Stomach (tissue), 9 donors: ENCODE measurements around the gene GMDS. TPM values are rescaled to one million over a fixed set of nuclear protein-coding genes. Genes with fewer than 3 reads are reported as not detected.

Experiments used
- DNase-seq, 2 donors: peaks; one replicate each; pipeline versions ENCODE4 v3.0.0 to v3.0.0-alpha.2; 2013 to 2019
- H3K27ac ChIP-seq, 5 donors: fragments of 200-600 bp in 4 of 5; sonication (generic) in 4 of 5; one replicate each; pipeline ENCODE4 v1.5.1; 2013 to 2019; ENCODE audit warnings: mild to moderate bottlenecking in 1 of 5, moderate library complexity in 1 of 5
- H3K27me3 ChIP-seq, 3 donors: fragments of 200-600 bp; sonication (generic); one replicate each; pipeline ENCODE4 v1.5.1; 2017 to 2019; ENCODE audit warnings: mixed run types in 1 of 3
- H3K36me3 ChIP-seq, 4 donors: fragments of 200-600 bp; sonication (generic); 1 replicate in 3 of 4; 2 replicates in 1 of 4; pipeline ENCODE4 v1.5.1; 2016 to 2019
- H3K4me1 ChIP-seq, 4 donors: fragments of 200-600 bp; sonication (generic); one replicate each; pipeline ENCODE4 v1.5.1; 2016 to 2019
- H3K4me3 ChIP-seq, 4 donors: fragments of 200-600 bp; sonication (generic) in 3 of 4; one replicate each; pipeline ENCODE4 v1.5.1; 2016 to 2019; ENCODE audit warnings: mild to moderate bottlenecking in 1 of 4
- H3K9me3 ChIP-seq, 4 donors: fragments of 200-600 bp; sonication (generic); one replicate each; pipeline ENCODE4 v1.5.1; 2016 to 2019
- EP300 ChIP-seq: sonication (generic); formaldehyde crosslinking; IDR thresholded peaks from one replicate; pipeline ENCODE4 v1.6.1; 2017; ENCODE audit warnings: antibody characterized with exemption
- POLR2A ChIP-seq, 4 donors: fragments of 450-650 bp; IDR thresholded peaks; one replicate each; pipeline ENCODE4 v1.6.1; 2016; ENCODE audit warnings: antibody characterized with exemption in 4 of 4, control low read depth in 2 of 4, mild to moderate bottlenecking in 1 of 4, moderate library complexity in 1 of 4
- POLR2AphosphoS5 ChIP-seq, 3 donors: sonication (generic); formaldehyde crosslinking; IDR thresholded peaks; one replicate each; pipeline ENCODE4 v1.6.1; 2016; ENCODE audit warnings: antibody characterized with exemption in 3 of 3
- WGBS, 5 donors: extraction: QIAGEN DNeasy Blood & Tissue Kit in 3 of 5; methylation state at CpG; one replicate each; pipeline versions ENCODE4 v1.1.5 to v1.1.7; 2013 to 2018; 5-methylcytosine and 5-hydroxymethylcytosine counted together
- intact Hi-C: fragments of 100-400 bp; cut with DNase I; formaldehyde crosslinking; loops from one replicate; pipeline ENCODE4 v1.15.1; 2023; ENCODE audit warnings: low total_unique reads
- polyA plus RNA-seq, 3 donors: library from polyadenylated mRNA; stranded (reverse); fragments of 200-250 nt; gene quantifications; one replicate each; pipeline ENCODE4 v1.2.3, GENCODE V29; 2013
- total RNA-seq, 5 donors: library from RNA; depleted of rRNA; stranded (reverse); fragments of >200 nt; gene quantifications; one replicate each; pipeline versions ENCODE4 v1.1.0 to v1.2.3, GENCODE V29; 2014 to 2016
- TF ChIP-seq, protein P1 (sequence below), 7 experiments: fragments of 450-650 bp in 4 of 7; fragments of 200-600 bp in 3 of 7; sonication (generic) in 3 of 7; IDR thresholded peaks; one replicate each; pipeline ENCODE4 v1.5.1; 2016 to 2019; ENCODE audit warnings: antibody characterized with exemption in 7 of 7, control low read depth in 2 of 7, mild to moderate bottlenecking in 1 of 7
- donor health status: healthy with polysubstance abuse.
- donor health status: Bipolar disorder and iron deficiency.
- donor health status: healthy.

Gene GMDS
- total and polyA plus RNA-seq, 8 donors: 83.7 to 262 (median 121) TPM

DNA sequence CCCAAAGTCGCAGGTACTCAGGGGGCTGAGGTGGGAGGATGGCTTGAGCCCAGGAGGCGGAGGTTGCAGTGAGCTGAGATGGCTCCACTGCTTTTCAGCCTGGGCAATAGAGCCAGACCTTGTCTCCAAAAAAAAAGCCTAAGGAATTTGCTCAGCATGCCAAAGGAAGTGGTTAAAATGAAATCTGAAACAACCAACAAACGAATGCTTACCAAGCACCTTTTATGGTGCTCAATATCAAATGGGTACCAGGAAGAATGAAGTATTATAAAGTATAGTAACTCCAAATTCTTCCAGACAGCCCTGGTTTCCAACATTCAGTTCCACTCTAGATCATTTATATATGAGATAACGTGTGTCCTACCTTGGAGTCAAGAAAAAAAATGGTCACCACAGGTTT lies 14.0 kb downstream of the GMDS start:
- Histone ChIP-seq H3K4me3 (no peak overlapping the region), H3K27me3 (no peaks in the 10 kb centered on the region), H3K27ac (peak overlapping the region in 1 of 5 donors; percentile 67), H3K4me1 (peaks cover 13 to 73% (median 29%) of the 10 kb centered on the region in 4 donors), H3K9me3 (no peaks in the 10 kb centered on the region), H3K36me3 (no peaks in the 10 kb centered on the region)
- TF ChIP-seq, protein P1, sequence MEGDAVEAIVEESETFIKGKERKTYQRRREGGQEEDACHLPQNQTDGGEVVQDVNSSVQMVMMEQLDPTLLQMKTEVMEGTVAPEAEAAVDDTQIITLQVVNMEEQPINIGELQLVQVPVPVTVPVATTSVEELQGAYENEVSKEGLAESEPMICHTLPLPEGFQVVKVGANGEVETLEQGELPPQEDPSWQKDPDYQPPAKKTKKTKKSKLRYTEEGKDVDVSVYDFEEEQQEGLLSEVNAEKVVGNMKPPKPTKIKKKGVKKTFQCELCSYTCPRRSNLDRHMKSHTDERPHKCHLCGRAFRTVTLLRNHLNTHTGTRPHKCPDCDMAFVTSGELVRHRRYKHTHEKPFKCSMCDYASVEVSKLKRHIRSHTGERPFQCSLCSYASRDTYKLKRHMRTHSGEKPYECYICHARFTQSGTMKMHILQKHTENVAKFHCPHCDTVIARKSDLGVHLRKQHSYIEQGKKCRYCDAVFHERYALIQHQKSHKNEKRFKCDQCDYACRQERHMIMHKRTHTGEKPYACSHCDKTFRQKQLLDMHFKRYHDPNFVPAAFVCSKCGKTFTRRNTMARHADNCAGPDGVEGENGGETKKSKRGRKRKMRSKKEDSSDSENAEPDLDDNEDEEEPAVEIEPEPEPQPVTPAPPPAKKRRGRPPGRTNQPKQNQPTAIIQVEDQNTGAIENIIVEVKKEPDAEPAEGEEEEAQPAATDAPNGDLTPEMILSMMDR (IDR thresholded peaks at IDR 0.05): no peak
- TF ChIP-seq POLR2AphosphoS5 (IDR thresholded peaks at IDR 0.05) (no peak), EP300 (no peak), POLR2A (IDR thresholded peaks at IDR 0.05) (no peak)
- 58 to 70% (median 62%) methylated on average over 4 of the region's 4 CpGs for WGBS, 5 donors
- DNase-seq: no peak
- intact Hi-C loops: no loop called here

DNA sequence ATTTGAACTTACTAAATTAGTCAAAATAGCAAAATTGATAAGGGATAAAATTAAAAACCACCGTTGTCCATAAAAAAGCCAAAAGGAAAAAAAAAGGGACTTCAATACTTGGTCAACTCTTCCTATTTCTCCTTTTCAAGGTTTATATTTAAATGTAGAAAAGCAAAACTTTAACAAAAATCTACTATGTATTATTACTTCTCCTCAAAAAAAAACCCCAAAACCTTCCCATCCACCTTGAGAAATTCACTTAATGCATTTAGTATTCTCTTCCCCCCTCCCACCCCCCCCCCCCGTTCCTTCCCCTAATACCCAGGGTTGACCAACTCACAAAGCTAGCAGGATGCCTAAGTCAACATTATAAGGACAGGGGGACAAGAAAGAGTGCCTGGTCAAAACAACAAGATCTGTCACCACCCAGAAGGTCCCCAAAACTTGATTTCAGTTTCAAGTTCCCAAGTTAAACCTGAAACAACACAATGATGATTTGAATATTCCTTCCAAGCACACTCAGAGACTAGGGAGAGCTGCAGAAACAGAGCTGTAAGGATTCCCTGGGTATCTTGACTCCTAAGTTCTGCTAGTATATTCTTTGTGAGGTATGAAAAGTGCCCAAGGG lies 14.6 kb downstream of the GMDS start:
- no peaks in the 10 kb centered on the region for H3K36me3 ChIP-seq
- intact Hi-C loops: no loop called here
- peaks cover 13 to 74% (median 25%) of the 10 kb centered on the region in 4 donors for H3K4me1 ChIP-seq
- H3K4me3 ChIP-seq: no peak overlapping the region
- H3K9me3 ChIP-seq: no peaks in the 10 kb centered on the region
- DNase-seq: no peak
- peak overlapping the region in 1 of 5 donors; percentile 67 for H3K27ac ChIP-seq
- TF ChIP-seq POLR2AphosphoS5 (IDR thresholded peaks at IDR 0.05) (no peak), POLR2A (IDR thresholded peaks at IDR 0.05) (no peak), EP300 (no peak)
- TF ChIP-seq, protein P1 (IDR thresholded peaks at IDR 0.05): no peak
- 42 to 67% (median 61%) methylated on average over 2 of the region's 2 CpGs for WGBS, 5 donors
- no peaks in the 10 kb centered on the region for H3K27me3 ChIP-seq

DNA sequence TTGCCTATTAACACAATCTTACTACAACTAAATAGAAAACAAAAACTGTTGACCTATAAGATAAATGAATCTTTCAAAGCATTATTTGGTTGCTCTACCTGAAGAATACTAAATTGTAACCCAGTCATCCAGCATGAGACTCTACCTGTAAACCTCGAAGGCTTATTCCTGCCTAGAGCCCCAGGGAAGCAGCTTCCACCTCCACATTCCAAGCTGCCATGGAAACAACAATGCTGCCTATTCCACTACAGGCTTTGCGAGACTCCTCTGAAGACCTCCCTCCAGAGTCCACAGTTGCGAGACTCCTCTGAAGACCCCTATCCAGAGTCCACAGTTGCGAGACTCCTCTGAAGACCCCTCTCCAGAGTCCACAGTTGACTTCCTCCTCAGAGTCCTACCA lies 15.7 kb downstream of the GMDS start:
- no peak for TF ChIP-seq POLR2A (IDR thresholded peaks at IDR 0.05)
- TF ChIP-seq EP300: no peak
- no peak for TF ChIP-seq POLR2AphosphoS5 (IDR thresholded peaks at IDR 0.05)
- TF ChIP-seq, protein P1 (IDR thresholded peaks at IDR 0.05): no peak
- peaks cover 17 to 74% (median 24%) of the 10 kb centered on the region in 4 donors for H3K4me1 ChIP-seq
- H3K4me3 ChIP-seq: no peak overlapping the region
- intact Hi-C loops: no loop called here
- H3K27me3 ChIP-seq: no peaks in the 10 kb centered on the region
- 80 to 88% (median 81%) methylated on average over 4 of the region's 4 CpGs for WGBS, 5 donors
- DNase-seq: no peak
- no peaks in the 10 kb centered on the region for H3K36me3 ChIP-seq
- H3K27ac ChIP-seq: peak overlapping the region in 1 of 5 donors; percentile 15
- H3K9me3 ChIP-seq: no peaks in the 10 kb centered on the region

DNA sequence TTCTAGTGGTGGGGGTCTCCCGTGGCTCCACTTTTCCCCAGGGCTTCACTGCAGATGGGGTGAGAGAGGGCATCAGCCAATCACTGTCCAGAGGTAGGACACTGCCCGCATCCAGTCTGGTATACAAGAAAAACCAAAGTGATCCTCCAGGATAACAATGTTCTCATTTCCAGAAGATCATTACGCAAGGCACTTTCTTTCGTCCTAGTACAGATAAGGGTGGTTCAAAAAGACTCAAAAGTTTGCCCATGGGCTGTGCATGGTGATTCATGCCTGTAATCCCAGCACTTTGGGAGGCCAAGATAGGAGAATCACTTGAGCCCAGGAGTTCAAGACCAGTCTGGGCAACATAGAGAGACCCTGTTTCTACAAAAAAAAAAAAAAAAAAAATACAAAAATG lies 16.4 kb downstream of the GMDS start:
- 73 to 81% (median 77%) methylated on average over 4 of the region's 4 CpGs for WGBS, 5 donors
- Histone ChIP-seq H3K27me3 (no peaks in the 10 kb centered on the region), H3K9me3 (no peaks in the 10 kb centered on the region), H3K36me3 (no peaks in the 10 kb centered on the region), H3K27ac (peak overlapping the region in 1 of 5 donors; percentile 15), H3K4me3 (no peak overlapping the region), H3K4me1 (peaks cover 17 to 81% (median 25%) of the 10 kb centered on the region in 4 donors)
- TF ChIP-seq EP300: no peak
- TF ChIP-seq, protein P1 (IDR thresholded peaks at IDR 0.05): no peak
- no peak for TF ChIP-seq POLR2A (IDR thresholded peaks at IDR 0.05)
- no peak for TF ChIP-seq POLR2AphosphoS5 (IDR thresholded peaks at IDR 0.05)
- intact Hi-C loops: no loop called here
- no peak for DNase-seq
